Measurements from ENCODE around the gene CLDN15.
A peak's percentile ranks its signal among the peaks of the same experiment; 100 is the strongest.

The CLDN15 gene

DNA sequence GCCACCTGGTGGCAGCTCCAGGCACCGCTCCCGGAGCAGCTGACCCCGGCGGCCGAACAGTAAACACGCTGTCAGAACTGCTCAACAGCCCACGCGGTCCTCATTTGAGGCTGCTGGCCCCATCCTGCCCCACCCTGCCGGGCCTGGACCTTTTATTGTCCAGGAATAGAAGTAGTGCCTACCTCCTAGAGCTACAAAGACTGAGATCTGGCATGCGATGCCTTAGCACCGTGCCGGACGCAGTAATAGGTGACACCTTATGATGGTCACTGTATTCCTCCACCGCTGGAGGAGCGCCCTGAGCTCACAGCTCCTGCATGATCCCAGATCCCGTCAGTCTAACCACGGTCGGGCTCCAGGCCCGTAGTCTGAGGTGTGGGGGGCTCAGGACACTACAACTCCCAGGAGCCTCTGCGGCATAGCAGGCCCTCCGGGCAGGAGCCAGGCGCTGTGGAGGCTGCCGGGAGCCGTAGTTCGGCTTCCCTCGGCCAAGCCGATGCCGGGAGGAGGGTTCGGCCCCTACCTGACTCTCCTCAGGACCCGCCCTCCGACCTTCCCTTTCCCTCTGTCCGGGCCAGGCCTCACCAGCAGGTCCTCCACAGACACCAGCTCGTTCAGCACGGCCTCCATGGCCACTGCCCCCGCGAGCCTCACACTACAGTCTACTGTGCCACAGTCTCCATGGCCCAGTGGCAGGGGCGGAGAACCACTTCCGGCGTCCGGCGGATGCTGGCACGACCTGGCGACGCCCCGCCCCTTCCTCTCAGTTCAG lies 7.0 kb upstream of the CLDN15 start, which contains the start of gene FIS1:
Gene FIS1, minus strand, starts transcription at position 707 of the 772 bp plus-strand sequence. Its CDS starts 77 bp downstream, at position 630.
- peak; percentile 97 for DNase-seq (ENCODE audit: low spot score)

- DNase-seq (ENCODE audit: low spot score) = peak; percentile 70
Observed at GRCh38 chr7:101243646-101244374, 6.2 kb upstream of the CLDN15 start.

DNA sequence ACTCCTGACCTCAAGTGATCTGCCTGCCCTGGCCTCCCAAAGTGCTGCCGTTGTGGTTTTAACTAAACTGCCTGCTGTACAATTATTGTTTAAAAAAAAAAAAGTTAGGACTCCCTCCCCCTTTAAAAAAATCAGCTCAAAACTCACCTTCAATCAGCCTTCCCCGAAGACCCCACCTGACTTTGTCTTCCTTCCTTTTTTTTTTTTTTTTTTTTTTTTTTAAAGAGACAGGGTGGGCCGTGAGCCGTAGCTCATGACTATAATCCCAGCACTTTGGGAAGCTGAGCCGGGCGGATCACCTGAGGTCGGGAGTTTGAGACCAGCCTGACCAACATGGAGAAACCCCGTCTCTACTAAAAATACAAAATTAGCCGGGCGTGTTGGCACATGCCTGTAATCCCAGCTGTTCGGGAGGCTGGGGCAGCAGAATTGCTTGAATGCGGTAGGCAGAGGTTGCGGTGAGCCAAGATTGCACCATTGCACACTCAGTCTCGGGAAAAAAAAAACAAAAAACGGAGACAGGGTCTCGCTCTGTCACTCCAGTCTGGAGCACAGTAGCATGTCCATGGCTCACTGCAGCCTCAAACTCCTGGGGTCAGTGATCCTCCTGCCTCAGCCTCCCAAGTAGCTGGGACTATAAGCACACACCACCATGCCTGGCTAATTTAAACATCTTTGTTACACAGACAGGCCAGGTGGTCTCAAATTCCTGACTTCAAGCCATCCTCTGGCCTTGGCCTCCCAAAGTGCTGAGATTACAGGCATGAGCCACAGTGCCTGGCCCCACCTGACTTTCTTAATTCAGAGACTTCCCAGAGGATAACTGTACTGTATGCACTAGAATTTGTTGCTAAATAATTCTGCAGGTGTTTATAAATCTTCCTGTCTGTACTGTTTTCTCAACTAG lies 4.1 kb upstream of the CLDN15 start:
- DNase-seq (ENCODE audit: low spot score) = no peak

GRCh38 chr7:101241015-101241363 lies 3.4 kb upstream of the CLDN15 start:
- DNase-seq (ENCODE audit: low spot score) = no peak

- DNase-seq (ENCODE audit: low spot score) = no peak
Observed at GRCh38 chr7:101240226-101241014, 2.8 kb upstream of the CLDN15 start.

- DNase-seq (ENCODE audit: low spot score) = no peak
Observed at GRCh38 chr7:101239951-101240220, 2.3 kb upstream of the CLDN15 start.

- DNase-seq (ENCODE audit: low spot score) = no peak
Observed at GRCh38 chr7:101239191-101239950, 1.8 kb upstream of the CLDN15 start.

DNA sequence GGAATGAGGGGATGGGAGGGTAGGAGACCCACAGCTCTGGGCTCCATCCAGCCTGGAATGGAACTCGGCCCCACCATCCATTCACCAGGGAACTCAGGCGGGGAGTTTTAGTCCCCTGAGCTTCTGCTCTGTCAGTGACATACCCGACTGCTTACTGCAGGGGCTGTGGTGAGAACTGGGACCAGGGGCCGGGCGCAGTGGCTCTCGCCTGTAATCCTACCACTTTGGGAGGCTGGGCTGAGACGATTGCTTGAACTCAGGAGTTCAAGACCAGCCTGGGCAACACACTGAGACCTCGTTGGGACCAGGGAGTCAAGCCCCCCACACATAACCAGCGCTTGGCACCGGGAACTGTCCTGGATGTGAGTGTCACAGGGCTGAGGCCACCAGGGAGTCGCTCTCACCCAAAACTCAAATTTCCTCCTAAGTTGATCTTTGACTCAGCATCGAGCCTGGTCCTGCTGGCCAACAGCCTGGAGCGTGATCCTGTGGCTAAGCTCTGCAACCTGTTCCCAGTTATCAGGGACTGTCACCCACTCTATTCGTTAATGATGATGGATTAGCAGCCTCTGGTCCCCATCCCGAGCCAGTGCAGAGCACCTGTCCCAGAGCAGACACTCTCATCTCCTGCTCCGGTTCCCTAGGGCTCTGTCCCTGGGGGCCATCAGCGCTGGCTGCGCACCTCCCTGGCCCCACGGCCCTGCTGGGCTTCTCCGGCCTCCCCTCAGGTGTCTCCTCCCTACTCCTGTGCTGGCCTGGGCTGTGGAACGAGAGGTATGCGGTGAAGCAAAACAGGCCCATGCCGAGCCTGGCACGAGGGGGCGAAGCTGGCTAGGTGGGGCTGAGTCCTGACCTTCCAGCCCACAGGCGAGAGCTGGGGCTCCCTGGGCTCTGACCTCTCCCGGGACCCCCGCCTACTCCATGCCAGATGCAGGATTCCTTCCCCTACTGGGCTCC lies 902 bp upstream of the CLDN15 start:
- DNase-seq (ENCODE audit: low spot score) = no peak

GRCh38 chr7:101236292-101236835 lies 1.2 kb downstream of the CLDN15 start:
- no peak for DNase-seq (ENCODE audit: low spot score)

GRCh38 chr7:101235522-101235921 lies 2.1 kb downstream of the CLDN15 start:
- DNase-seq (ENCODE audit: low spot score) = no peak

- no peak for DNase-seq (ENCODE audit: low spot score)
Observed at GRCh38 chr7:101235050-101235449, 2.6 kb downstream of the CLDN15 start.

DNA sequence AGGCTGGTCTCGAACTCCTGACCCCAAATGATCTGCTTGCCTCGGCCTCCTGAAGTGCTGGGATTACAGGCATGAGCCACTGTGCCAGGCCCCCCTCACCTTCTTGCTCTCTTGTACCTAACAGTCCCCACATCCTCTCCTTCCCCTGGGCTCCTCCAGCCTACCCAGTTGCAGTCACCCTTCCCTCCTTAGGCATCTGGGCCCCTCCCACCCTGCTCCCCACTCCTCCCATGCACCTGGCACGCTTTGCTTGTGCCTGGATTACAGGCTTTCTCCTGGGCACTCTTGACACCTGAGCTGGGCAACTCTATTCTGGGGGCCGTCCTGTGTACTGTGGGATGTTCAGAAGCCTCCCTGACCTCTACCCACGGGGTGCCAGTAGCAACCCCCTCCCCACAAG lies 3.0 kb downstream of the CLDN15 start:
- no peak for DNase-seq (ENCODE audit: low spot score)

DNA sequence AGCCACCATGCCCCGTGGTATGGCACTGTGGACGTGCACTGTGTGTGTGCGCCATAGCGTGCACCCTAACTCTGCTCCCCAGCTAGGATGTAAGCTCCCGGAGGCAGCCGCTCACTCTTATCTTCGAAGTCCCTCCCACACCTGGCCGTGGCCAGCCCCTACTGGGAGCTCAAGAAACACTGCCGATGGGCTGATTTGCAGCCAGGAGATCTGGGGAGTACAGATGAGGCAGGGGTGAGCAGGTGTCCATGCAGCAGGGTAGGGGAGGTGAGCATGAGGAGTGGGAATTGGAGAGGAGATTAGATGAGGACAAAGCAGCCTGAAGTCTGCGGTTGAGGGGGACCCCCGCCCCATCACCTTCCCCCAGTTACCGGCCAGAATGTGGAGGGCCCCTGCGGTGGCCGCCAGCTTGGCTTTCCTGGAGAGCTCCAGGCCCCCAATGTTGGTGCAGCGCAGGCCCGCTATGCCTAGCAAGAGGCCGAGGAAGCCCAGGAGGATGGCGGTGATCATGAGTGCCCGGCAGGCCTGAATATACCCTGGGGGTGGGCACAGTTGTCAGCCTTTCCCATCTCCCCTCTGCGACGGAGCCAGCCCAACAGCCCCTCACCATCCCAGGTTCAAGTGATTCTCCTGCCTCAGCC lies 3.6 kb downstream of the CLDN15 start:
- DNase-seq (ENCODE audit: low spot score) = no peak

DNA sequence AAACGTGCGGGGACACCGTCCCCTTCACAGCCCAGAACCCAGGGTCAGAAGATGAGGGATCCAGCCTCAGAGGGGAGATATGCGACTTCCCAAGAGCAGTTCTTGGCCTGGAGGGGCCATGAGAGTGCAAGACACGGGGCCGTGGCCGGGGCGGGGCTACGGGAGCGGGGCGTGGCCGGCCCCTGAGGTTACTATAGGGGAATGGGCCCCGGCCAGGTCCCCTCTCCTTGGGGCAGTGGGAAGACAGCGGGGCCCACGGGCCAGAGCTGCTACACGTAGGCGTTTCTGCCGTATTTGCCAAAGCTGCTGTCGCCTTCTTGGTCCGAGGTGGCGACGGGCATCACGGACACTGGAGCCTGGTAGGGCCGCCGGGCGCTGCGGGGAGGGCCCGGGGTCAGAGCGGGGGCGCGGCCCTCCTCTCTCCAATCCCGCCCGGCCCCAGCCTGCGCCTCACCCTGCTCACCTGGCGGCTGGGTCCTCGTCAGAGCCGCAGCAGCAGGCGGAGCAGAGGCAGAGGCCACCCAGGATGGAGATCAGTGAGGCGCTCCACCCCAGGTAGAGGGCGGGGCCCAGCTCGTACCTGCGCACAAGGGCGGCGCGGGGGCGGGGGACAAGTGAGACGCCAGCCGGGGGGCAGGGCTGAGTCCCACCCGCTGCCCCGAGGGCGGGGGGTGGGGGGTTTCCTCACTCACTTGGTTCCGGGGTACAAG lies 5.3 kb downstream of the CLDN15 start:
- DNase-seq (ENCODE audit: low spot score) = no peak

DNA sequence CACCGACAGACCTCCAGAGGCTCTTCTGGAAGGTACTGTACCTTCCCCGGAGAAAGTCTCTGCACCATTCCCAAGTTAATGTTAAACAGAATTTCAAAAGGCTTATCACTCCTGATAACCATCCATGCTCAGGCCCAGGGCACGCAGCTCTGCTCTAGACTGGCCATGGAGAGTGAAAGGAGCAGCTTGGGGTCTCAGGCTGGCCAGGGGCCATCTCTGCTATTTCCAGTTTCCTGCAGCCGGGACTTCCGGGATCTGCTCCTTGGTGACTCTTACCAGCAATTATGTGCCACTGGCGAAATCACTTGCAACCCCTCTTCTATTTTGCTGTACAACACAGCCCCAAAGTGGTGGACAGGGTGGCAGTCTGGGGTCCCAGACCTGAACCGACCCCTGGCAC lies 6.0 kb downstream of the CLDN15 start:
- no peak for DNase-seq (ENCODE audit: low spot score)

DNA sequence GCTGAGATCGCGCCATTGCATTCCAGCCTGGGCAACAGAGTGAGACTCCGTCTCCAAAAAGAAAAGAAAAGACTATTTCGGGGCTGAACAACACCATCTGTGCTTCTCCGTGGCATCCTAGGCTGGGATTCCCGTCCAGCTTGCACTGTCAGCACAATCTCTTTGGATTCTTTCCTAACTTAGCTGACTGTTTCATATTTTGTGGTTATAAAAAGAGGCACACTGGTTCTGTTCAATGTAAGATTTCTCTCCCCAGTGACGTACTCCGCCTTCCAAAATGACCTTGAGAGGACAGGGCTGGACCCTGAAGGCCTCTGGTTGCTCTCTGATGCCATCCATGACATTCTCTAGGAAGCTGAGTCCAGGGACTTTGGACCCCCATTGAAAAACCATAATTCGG lies 10.9 kb downstream of the CLDN15 start:
- no peak for DNase-seq (ENCODE audit: low spot score)

- no peak for DNase-seq (ENCODE audit: low spot score)
Observed at GRCh38 chr7:101225650-101226049, 12.0 kb downstream of the CLDN15 start.

GRCh38 chr7:101223528-101223927 lies 14.1 kb downstream of the CLDN15 start:
- DNase-seq (ENCODE audit: low spot score) = no peak
